ENCODE data around the gene SPAG16. TPM values are rescaled to one million over a fixed set of nuclear protein-coding genes. Genes with fewer than 3 reads are reported as not detected.

Gene SPAG16
- total RNA-seq, 1 donor from 2014 or later: 16.7 TPM

DNA sequence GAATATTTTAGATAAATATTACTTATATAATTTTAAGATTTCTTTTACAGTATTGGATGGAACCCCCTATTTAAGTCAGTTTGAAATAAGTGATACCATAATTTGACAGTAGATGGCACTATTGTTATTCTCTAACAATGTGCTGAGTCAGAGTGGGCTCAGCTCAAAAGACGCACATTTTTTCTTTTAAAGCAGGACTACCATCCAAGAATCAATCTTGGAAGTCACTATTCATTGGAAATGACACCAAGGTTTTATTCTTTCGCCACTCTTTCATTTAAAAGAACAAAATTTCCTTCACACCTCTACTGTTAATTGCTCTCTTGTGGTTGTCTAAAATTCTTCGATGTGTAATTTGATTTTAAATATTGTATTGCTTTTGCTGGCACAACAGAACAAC, 32.6 kb upstream of the SPAG16 start:
- FAIRE-seq (peak; percentile 85), DNase-seq (ENCODE audit: low read depth) (peak; percentile 56)
- Histone ChIP-seq H2AFZ (ENCODE audit: low read depth, low read length) (no peak overlapping the region), H3K36me3 (ENCODE audit: insufficient read depth, low read length) (no peaks in the 10 kb centered on the region), H4K20me1 (ENCODE audit: insufficient read depth, low read length) (no peaks in the 10 kb centered on the region), H3K9ac (ENCODE audit: low read length) (peak overlapping the region; percentile 8), H3K4me3 (ENCODE audit: insufficient read depth, low read depth, low read length) (peak overlapping the region; percentile 9), H3K79me2 (ENCODE audit: insufficient read depth, low read length) (no peaks in the 10 kb centered on the region), H3K27me3 (ENCODE audit: insufficient read depth, low read length) (no peaks in the 10 kb centered on the region), H3K4me2 (ENCODE audit: low read length) (peak overlapping the region; percentile 51), H3K9me3 (ENCODE audit: insufficient read depth, low read depth, low read length) (no peaks in the 10 kb centered on the region), H3K27ac (ENCODE audit: low read depth, low read length) (no peak overlapping the region), H3K4me1 (ENCODE audit: insufficient read depth, low read length) (no peaks in the 10 kb centered on the region)
- Mint-ChIP-seq H3K4me3 (ENCODE audit: unreplicated experiment) (no peak overlapping the region), H3K4me1 (ENCODE audit: low read depth, unreplicated experiment) (peaks cover 4% of the 10 kb centered on the region), H3K36me3 (ENCODE audit: low read depth, unreplicated experiment) (peaks cover 1% of the 10 kb centered on the region), H3K9me3 (ENCODE audit: unreplicated experiment) (peaks cover 3% of the 10 kb centered on the region), H3K27me3 (ENCODE audit: low read depth, unreplicated experiment) (no peaks in the 10 kb centered on the region), H3K27ac (ENCODE audit: unreplicated experiment) (no peak overlapping the region)
- TF ChIP-seq EZH2 (IDR thresholded peaks at IDR 0.05; ENCODE audit: insufficient read depth, low read length): no peak
- TF ChIP-seq, protein P1, sequence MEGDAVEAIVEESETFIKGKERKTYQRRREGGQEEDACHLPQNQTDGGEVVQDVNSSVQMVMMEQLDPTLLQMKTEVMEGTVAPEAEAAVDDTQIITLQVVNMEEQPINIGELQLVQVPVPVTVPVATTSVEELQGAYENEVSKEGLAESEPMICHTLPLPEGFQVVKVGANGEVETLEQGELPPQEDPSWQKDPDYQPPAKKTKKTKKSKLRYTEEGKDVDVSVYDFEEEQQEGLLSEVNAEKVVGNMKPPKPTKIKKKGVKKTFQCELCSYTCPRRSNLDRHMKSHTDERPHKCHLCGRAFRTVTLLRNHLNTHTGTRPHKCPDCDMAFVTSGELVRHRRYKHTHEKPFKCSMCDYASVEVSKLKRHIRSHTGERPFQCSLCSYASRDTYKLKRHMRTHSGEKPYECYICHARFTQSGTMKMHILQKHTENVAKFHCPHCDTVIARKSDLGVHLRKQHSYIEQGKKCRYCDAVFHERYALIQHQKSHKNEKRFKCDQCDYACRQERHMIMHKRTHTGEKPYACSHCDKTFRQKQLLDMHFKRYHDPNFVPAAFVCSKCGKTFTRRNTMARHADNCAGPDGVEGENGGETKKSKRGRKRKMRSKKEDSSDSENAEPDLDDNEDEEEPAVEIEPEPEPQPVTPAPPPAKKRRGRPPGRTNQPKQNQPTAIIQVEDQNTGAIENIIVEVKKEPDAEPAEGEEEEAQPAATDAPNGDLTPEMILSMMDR (IDR thresholded peaks at IDR 0.05; ENCODE audit: insufficient read depth, low read depth, low read length): peak; percentile 57

DNA sequence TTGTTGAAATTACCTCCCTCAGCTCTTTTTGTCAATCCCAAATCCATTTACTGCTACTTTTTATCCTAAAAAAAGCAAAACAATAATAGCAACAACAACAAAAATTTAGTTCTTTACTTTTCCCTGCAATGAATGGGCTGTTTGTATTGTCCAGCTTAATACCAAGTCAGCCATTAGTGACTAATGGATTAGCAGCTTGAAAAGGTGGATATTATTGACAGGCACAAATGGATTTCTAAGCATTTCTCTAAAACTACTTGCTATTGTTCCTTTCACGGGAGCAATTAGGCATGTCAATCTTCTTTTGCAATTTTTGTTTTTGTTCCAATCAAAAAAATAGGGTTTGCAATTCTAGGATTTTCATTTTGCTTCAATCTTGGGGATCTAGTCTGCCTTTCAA, 32.1 kb upstream of the SPAG16 start:
- FAIRE-seq (no peak), DNase-seq (ENCODE audit: low read depth) (no peak)
- H3K27me3 Mint-ChIP-seq (ENCODE audit: low read depth, unreplicated experiment): no peaks in the 10 kb centered on the region
- no peaks in the 10 kb centered on the region for H3K36me3 ChIP-seq (ENCODE audit: insufficient read depth, low read length)
- H4K20me1 ChIP-seq (ENCODE audit: insufficient read depth, low read length): no peaks in the 10 kb centered on the region
- H3K4me1 ChIP-seq (ENCODE audit: insufficient read depth, low read length): no peaks in the 10 kb centered on the region
- H3K9ac ChIP-seq (ENCODE audit: low read length): peak overlapping the region; percentile 8
- H2AFZ ChIP-seq (ENCODE audit: low read depth, low read length): no peak overlapping the region
- H3K9me3 Mint-ChIP-seq (ENCODE audit: unreplicated experiment): peaks cover 3% of the 10 kb centered on the region
- no peak overlapping the region for H3K4me3 ChIP-seq (ENCODE audit: insufficient read depth, low read depth, low read length)
- H3K36me3 Mint-ChIP-seq (ENCODE audit: low read depth, unreplicated experiment): peaks cover 1% of the 10 kb centered on the region
- H3K79me2 ChIP-seq (ENCODE audit: insufficient read depth, low read length): no peaks in the 10 kb centered on the region
- no peak overlapping the region for H3K4me3 Mint-ChIP-seq (ENCODE audit: unreplicated experiment)
- peaks cover 4% of the 10 kb centered on the region for H3K4me1 Mint-ChIP-seq (ENCODE audit: low read depth, unreplicated experiment)
- TF ChIP-seq, protein P1 (IDR thresholded peaks at IDR 0.05; ENCODE audit: insufficient read depth, low read depth, low read length): no peak
- TF ChIP-seq EZH2 (IDR thresholded peaks at IDR 0.05; ENCODE audit: insufficient read depth, low read length): no peak
- H3K27me3 ChIP-seq (ENCODE audit: insufficient read depth, low read length): no peaks in the 10 kb centered on the region
- no peak overlapping the region for H3K27ac Mint-ChIP-seq (ENCODE audit: unreplicated experiment)
- H3K27ac ChIP-seq (ENCODE audit: low read depth, low read length): no peak overlapping the region
- H3K9me3 ChIP-seq (ENCODE audit: insufficient read depth, low read depth, low read length): no peaks in the 10 kb centered on the region
- H3K4me2 ChIP-seq (ENCODE audit: low read length): peak overlapping the region; percentile 51

DNA sequence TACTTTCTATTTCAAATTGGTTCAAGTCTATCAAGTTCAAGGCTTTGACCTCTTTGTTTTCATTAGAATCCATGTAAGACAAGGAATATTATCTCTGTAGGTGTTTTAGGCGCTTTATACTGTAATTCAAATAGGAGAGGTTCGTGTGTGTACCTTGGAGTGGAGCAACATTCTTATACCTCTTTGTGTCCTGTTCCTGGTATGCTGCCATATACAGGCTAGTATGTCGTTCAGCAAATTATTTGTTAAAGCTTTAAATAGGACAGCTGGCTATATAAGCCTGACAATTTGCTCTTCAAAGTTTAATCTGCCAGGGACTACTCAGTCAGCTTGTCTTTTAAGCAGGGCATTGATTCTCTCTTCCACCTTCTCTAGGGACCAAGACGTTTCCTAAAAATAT, 31.1 kb upstream of the SPAG16 start:
- H2AFZ ChIP-seq (ENCODE audit: low read depth, low read length): no peak overlapping the region
- no peak overlapping the region for H3K4me3 ChIP-seq (ENCODE audit: insufficient read depth, low read depth, low read length)
- Mint-ChIP-seq H3K27me3 (ENCODE audit: low read depth, unreplicated experiment) (no peaks in the 10 kb centered on the region), H3K4me3 (ENCODE audit: unreplicated experiment) (no peak overlapping the region), H3K9me3 (ENCODE audit: unreplicated experiment) (peaks cover 3% of the 10 kb centered on the region), H3K36me3 (ENCODE audit: low read depth, unreplicated experiment) (peaks cover 1% of the 10 kb centered on the region), H3K4me1 (ENCODE audit: low read depth, unreplicated experiment) (peaks cover 4% of the 10 kb centered on the region), H3K27ac (ENCODE audit: unreplicated experiment) (no peak overlapping the region)
- no peak overlapping the region for H3K27ac ChIP-seq (ENCODE audit: low read depth, low read length)
- no peaks in the 10 kb centered on the region for H3K4me1 ChIP-seq (ENCODE audit: insufficient read depth, low read length)
- H3K36me3 ChIP-seq (ENCODE audit: insufficient read depth, low read length): no peaks in the 10 kb centered on the region
- H3K9me3 ChIP-seq (ENCODE audit: insufficient read depth, low read depth, low read length): no peaks in the 10 kb centered on the region
- H3K79me2 ChIP-seq (ENCODE audit: insufficient read depth, low read length): no peaks in the 10 kb centered on the region
- no peaks in the 10 kb centered on the region for H4K20me1 ChIP-seq (ENCODE audit: insufficient read depth, low read length)
- TF ChIP-seq, protein P1 (IDR thresholded peaks at IDR 0.05; ENCODE audit: insufficient read depth, low read depth, low read length): no peak
- no peak for TF ChIP-seq EZH2 (IDR thresholded peaks at IDR 0.05; ENCODE audit: insufficient read depth, low read length)
- no peak overlapping the region for H3K4me2 ChIP-seq (ENCODE audit: low read length)
- DNase-seq (ENCODE audit: low read depth) (no peak), FAIRE-seq (no peak)
- H3K27me3 ChIP-seq (ENCODE audit: insufficient read depth, low read length): no peaks in the 10 kb centered on the region
- H3K9ac ChIP-seq (ENCODE audit: low read length): no peak overlapping the region

All from astrocyte (in vitro differentiated cells and primary cell).